Fibroblast of skin of left quadriceps (primary cell): ENCODE measurements around the gene EN2.

Experiments
- DNase-seq, 2 experiments: peaks; one replicate each; pipeline ENCODE4 v3.0.0-alpha.2; 2013; ENCODE audit warnings: low read depth in 2 of 2

EN2 gene

DNA sequence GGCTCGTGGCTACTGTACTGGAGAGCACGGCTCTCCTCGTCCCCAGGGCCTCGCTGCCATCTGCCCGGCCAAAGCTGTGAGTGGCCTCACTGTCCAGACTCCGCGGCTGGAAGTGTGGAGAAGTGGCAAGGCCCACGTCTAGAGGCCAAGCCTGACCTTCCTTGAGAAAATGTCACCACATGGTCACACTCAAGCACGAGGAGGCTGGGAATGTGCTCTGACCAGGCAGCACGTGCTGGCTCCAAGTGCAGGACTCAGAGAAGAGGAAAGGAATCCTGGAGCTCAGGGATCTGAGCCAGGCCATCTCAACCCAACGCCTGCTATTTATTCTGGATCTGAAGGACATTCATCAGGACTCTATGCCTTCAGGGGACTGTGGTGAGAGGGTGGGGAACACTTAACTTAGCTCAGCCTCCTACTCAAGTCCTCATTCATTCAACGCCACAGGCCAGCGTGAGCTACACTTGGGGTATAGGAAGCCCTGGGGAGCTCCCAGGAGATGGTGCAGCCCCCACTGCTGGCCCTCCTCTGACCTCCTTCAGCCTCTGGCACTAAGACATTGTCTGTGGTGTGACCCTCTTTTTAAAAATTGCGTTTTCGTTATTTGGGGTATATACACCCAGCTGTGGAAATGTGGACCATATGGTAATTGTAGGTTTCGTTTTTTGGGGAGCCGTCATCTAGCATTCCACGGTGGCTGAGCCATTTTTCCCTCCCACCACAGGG, 29.0 kb downstream of the EN2 start:
- DNase-seq, result no peak

DNA sequence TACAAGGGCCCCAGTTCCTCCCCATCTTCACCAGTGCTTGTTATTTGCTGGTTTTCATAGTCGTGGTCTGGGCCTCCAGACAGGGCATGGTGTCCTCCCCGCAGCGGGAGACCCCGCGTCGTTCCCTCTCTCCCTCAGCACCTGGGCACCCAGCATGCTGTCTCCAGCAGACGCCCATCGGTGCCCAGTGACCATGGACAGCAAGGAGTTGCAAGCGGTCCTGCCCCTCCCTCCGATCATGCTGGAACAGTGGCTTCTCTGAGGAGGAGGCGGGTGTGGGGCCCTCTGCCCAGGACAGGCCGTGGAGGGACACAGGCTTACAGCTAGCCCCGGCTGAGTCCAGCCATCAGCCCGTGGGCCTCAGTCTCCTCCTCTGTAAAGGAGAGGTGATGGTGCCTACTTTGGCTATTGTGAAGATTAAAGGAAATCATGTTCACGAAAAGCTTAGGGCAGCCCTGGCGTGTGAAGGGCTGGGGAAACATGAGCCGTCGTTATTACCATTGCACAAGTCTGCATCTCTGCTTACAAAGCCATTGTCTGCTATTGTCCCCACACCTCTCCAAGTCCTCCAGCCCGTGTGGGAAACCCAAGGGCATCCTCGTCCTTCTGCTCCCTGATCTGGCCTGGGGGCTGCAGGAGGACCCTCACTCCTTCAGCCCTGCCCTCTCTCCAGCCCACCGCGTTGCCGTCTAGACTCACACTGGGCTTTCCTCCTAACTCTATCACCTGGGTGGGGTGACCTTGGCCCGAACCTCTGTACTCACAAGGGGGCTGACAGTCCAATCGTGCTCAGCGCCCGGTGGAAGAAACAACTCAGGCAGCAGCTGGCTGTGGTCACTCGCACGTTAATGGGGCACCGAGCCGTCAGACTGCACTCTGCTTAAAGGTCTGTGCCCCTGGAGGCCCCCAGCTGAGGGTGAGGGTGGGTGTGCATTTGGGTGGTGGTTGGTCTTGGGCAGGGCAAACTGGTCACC, 29.9 kb downstream of the EN2 start:
- DNase-seq, result no peak

DNA sequence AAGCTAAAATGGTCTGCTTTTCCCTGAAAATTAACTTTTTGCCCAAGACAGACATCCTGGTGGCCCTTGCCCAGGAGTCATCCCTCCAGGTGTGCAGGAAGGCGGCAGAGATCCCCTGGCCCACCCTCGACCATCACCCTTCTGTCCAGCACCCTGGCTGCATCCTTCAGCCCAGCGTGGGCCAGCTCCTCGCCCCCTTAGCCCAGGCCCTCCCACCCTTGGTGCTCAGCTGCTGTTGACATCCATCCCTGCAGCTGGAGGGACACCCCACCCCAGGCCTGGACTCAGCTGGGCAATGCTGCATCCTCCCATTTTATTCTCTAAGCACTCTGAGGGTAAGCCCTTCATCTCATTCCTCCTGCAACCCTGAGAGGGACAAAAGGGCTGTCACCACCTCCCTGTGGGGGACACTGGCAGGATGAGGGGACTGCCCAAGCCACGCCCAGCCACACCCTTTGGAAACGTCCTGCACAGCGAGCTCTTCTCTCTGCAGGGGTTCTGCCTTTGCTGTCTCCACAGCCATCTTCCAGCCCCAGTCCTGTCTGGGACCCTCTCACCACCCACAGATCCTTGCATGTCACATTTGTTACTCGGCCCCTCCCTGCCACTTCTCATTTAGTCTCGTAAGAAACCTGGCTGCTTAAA, 30.7 kb downstream of the EN2 start:
- no peak for DNase-seq

DNA sequence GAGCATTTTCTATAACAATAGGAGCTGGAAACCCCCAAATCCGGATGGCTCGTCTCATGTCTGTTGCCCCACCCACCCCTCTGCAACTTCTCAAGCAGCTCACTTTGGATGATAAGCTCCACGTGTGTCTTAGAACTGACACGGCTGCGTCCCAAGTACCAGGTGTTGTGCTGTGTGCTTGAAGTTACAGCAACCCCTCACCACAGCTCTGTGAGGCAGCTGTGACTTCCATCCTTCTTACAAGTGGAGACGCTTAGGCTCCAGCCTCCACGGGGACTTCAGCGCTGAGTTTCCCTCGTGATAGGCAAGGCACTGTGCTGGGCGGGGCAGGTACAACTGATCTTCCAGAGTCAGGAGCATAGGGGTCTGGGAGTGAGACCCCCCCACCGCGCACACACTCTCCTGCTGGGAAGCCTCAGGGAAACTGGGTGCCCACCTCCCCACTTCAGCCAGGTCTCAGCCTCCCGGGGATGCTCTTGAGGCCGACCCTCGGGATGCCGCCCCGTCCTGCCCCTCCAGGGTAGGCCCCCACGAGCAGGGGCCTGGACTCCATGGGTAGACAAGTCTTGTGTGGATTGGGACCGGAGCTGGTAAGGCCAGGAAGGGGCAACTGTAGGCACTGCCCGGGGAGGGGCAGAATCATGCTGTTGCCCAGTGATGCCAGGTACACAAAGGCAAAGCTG, 31.4 kb downstream of the EN2 start:
- DNase-seq, result no peak

DNA sequence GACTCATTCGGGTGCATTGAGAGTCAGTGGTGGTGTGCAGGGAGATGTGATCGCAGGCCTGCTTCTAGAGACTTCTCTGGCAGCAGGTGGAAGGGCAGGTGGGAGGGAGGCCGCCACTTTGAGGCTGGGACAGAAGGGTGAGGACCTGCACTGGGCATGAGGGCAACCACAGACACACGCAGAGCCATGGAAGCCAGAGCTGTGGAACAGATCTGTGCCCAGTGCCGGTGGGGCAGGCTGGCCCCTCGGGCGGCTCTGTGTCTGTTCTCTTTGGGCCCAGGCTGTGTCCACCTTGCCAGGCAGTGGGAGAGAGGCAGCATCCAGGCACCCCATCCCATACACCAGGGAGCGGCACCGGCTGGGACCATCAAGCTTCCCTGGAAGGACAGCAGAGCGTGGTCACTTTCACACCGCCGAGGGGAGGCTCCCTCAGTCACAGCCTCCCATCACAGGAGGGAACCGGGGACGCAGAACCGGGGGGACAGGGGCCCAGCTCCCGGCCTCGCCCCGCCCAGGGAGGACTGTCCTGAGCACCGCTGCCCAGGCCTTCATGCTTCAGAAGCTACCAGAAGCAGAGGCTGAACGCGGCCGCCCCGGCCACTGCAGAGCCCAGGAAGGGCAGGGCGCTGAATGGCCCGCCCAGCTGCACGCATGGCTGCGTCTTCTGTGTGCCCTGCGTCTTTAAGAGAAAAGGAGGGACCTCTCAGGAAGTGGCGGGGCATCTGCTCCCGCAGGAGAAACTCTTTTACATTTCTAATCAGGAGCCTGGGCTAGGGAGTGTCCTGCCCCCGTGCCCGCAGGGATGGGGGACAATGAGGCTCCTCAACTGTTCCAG, 32.1 kb downstream of the EN2 start:
- no peak for DNase-seq

DNA sequence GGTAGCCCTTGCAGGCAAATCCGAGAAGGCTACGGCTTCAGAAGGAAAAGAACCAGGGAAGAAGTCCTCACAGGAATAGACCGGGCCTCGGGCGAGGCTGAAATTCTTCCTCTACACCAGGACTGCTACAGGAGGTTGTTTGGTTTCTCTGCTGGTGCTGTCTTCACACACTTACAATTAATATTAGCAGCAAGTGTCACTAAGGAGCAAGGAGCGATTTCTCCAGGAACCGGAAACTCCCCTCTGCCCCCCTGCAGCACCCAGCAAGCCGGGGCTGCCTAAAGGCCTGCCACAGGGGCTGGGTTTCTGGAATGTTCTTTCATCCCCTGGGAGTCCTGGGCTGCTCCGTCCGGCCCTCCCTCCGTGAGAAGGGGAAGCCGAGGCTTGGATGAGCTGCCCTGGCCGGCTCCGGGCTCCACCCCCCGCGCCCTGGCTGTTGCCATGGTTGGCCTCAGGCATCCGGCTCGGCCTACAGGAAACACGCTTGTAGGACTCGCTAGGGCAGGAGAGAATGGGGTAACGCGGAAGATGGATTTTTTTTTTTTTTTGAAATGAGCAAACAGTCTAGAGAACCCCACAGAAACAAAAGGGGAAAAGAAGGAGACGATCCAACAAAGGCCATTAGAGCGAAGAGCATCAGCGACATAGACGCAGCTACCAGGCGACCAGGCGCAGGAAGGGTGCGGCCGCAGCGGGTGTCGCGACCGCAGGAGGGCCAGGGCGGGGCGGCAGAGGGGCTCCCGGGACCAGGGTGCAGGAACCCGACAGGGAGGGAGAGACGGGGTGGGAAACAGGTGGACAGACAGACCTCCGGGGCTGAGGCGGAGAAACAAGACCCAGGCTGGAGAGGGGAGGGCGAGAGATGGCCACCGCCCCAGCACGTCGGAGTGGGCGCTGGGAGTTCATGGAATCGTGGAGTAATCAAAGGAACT, 33.0 kb downstream of the EN2 start:
- no peak for DNase-seq

DNA sequence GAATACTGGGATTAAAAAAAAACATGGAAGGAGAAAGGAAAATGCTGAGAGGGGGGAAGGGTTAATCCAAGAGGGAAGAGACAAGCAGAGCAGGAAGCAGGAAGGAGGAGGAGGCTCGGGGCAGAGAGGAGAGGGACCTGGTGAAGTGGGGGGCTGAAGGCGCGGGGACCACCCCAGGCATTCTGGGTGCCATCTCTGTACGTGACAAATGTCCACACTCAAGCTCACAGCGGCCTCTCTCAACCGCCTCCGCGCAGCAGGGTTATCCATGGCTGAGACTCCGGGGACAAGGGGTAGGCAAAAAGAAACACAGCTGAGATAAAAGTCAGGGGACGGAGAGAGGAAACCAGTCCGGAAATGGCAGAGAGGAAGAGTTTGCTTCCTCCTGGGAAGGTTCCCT, 33.9 kb downstream of the EN2 start:
- no peak for DNase-seq

DNA sequence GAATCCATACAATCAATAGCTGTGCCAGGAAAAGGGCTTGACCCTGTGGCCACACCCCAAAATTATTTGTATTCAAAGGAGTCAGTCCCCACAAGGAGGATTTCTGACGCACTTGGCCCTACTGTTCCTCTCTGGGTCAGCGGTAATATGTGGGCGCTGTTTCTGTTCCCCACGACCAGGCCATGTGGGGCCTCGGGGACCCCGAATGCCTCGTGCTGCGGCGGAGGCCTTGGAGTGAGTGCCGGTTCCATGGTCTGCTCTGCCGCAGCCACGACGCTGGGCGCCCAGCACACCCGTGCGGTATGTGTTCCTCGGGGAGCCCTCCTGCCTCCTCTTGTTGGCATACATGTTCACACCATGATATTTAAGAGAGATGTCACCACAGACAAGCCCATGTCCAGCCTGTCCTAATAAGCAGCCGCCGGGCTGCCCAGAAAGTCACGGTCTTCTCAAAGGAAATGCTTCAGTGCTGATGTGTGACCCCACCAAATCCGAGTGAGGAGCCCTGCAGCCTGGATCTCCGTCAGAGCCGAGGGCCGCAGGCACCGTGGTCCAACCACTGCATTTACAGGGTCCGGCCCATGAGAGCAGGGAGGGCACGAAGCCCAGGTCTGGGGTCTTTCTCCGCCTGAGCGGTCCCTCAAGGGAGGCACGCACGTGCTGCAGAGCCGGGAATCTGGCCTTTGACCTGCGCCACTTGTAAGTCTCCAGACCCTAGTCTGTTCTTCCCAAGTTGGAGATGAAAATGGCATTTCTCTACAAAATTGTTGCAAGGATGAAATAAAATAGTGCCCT, 36.0 kb downstream of the EN2 start:
- DNase-seq, result no peak

DNA sequence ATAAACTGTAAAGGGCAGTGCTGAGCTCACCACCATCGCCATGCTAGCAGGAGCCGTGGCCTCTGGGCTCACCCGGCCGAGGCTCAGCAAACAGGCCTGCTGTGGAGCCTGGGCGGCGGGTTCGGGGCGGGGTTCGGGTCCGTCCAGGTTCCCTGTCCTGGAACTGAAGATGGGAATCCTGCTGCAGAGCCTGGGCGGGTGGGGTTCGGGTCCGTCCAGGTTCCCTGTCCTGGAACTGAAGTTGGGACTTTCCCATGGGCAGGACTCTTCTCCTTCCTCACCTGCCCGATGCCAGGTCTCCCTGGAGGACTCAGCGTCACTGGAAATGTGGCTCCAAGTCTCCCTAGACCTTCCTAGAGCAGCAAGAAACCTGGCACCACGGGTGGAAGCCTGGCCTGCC, 36.6 kb downstream of the EN2 start:
- DNase-seq, result no peak

DNA sequence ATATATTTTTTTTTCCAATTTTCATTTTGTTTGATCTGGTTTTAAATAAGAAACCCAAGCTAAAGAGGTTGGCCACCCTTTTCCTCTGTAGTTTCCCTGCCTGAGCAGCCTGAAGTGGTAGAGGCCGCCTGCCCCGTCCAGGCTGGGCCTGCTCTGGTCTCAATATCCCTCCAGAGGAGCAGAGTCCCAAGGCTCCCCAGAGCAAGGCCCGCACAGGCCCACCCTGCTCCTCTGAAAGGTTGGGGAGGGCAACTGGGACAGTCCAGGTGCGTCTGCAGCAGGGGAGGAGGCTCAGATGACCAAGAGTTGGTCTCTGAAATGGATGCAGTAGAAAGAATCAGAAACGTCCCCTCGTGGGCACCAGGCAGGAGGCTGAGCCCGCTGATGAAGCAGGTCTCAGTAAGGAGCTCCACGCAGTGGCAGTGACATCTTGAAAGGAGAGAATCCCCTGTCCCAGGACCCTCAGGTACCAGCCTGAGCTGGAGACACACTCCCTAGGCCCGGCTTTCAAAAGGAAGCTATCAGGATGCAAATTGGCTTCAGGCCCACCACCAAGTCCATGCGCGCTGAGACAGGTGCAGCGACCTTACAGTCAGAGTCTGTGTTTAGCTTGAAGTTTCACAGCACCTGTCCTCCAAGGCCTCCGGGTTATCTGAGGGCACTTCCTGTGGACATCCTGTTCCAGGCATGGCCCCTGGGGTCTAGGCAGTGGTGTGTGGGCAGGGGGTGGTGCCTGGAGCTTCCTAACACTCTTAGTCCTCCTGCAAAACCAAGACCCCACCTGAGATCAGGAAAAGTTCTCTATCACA, 37.7 kb downstream of the EN2 start:
- no peak for DNase-seq

DNA sequence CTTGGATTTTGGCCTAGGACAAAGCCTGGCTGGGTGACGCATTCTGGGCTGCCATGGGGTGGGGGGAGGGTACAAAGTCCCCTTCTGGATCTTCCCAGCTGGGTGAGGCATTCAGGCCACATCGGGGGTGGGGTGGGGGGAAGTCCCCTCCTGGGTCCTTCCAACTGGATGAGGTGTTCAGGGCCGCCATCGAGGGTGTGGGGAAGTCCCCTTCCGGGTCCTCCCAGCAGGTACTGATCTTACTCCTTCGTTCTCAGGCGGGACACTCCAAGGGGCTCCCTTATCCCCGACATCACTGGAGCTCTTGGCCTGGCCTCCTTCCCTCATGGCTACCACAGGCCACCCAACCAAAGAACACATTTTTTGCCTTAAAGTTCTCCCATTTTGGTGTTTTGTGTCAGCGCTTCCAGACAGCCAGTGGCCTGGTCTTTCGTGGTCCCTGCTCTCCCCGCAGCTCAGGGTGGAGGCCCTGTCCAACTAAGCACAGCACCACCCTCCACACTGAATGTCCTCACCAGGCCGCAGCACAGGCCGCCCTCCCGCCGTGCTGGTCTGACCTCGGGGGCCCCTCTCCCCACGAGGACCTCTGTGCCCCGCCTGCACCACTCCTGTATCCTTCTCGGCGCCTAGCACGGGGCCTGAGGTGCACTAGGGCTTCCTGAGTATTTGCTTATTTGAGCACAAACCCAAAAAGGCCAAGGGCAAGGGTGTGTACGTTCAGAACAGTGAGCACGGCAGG, 38.5 kb downstream of the EN2 start:
- no peak for DNase-seq

DNA sequence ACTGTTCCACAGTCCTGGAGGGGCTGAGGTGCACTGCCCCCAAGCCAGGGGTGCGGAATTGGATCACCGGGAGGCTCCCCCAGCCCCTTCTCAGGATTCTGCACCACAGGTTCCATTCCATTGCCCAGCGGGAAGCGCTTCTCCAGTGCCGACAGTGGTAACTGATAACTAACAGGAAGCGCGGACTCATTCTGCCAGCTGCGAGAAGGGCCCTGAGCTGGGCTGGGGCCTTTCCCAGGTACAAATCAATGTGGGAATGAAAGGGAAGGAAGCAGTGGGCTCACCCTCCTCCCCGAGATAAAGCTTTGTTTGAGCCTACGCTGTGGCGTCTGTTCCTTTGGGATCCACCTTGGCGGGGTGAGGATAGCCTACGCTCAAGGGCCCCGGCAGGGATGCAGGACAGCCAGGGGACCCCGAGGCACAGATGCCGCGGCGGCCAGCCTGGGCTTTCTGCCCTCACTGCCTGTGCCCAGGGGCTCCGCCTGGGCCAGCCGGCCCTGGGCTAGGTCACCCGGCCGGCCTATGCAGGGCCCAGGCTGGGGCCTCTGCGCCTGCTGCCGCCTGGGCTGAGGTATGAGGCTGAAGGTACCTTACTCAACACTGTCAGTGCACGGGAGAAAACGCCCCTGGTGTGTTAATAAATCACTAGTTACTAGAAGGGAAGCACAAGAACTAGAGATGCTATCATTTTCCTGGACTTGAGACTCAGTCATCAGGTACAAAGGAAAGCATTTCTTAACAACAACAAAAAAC, 39.4 kb downstream of the EN2 start:
- DNase-seq, result no peak

DNA sequence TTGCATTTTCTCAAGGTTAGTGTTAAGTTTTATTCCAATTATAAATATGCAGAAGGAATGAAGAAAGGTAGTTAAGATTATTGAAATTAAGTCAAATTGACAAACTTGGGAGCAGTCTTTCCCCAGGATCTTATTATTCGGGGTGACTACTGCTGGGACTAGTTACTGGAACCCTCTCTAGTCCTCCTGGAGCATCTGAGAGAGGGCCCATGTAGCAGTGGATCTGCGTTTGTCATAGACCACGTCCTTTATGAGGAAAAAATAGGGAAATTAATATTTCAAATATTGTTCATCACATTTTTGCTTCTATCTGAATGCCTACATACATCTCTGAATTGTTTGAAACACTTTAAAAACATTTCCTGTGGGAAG, 47.5 kb downstream of the EN2 start:
- DNase-seq, result no peak

DNA sequence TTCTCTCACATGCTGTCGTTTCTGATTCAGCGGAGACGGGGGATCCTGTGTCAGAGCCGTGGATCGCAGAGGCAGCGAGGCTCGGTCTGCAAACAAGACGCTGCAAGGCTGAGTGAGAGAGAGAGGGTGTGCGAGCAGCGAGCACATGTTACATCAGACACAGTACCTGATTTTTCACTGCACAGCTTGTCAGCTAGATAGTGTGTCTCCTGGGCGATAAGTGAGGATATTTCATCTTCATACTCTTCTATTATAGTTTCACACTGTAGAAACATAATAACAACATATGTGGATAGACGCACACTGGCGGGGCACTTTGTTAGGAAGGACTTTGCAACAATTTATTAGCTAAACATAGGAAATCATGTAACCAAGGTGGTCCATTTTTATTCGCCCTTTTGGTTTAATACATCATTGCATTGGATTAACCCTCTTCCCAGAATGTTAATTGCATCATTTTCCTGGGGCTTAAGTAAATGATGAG, 49.0 kb downstream of the EN2 start:
- DNase-seq, result no peak

DNA sequence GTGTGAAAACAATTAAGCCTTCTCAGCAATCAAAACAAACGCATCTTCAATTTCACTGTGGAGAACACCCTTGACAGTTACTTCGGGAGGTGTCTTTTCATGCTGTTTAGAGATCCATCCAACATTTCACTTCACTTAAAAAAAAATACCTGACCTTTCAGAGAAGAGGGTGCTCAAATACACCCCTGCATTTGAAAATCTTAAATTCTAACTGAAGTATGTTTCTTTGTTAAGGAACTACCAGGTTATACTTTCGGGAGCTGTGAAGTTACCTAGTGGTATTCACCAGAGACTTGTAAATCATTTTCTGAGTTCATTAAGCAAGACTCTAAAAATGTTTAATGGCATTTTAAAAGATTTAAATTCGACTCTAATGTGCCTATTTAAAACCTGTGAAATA, 49.6 kb downstream of the EN2 start:
- DNase-seq, result no peak
